Skeletal muscle cell (primary cell): ENCODE measurements around the gene ZBP1.

Source experiments
- DNase-seq: peaks from one replicate; pipeline ENCODE4 v3.0.0-alpha.2; 2010; ENCODE audit warnings: low read depth
- H3K4me3 ChIP-seq: 2 replicates; pipeline ENCODE4 v1.5.1; 2011; ENCODE audit warnings: low read depth, mild to moderate bottlenecking, control low read depth, low read length, moderate library complexity

Gene ZBP1

GRCh38 chr20:57590485-57591288 lies 29.5 kb downstream of the ZBP1 start:
- DNase-seq, result no peak
- no peak overlapping the region for H3K4me3 ChIP-seq

GRCh38 chr20:57589728-57590484 lies 30.3 kb downstream of the ZBP1 start:
- no peak for DNase-seq

GRCh38 chr20:57589123-57589727 lies 31.0 kb downstream of the ZBP1 start:
- DNase-seq, result no peak
- H3K4me3 ChIP-seq, result no peak overlapping the region

More at GRCh38 chr20:57589728-57590484, 30.3 kb downstream of the ZBP1 start:
- no peak overlapping the region for H3K4me3 ChIP-seq

- DNase-seq, result no peak
- H3K4me3 ChIP-seq, result no peak overlapping the region
Measured at GRCh38 chr20:57588596-57588995, 31.6 kb downstream of the ZBP1 start.

GRCh38 chr20:57587989-57588377 lies 32.2 kb downstream of the ZBP1 start:
- no peak for DNase-seq
- no peak overlapping the region for H3K4me3 ChIP-seq

- no peak for DNase-seq
- no peak overlapping the region for H3K4me3 ChIP-seq
Measured at GRCh38 chr20:57587278-57587988, 32.8 kb downstream of the ZBP1 start.

GRCh38 chr20:57586943-57587277 lies 33.3 kb downstream of the ZBP1 start:
- no peak overlapping the region for H3K4me3 ChIP-seq
- DNase-seq, result no peak

GRCh38 chr20:57586370-57586793 lies 33.8 kb downstream of the ZBP1 start:
- no peak for DNase-seq

GRCh38 chr20:57585466-57586213 lies 34.6 kb downstream of the ZBP1 start:
- DNase-seq, result no peak
- H3K4me3 ChIP-seq, result no peak overlapping the region

More at GRCh38 chr20:57586370-57586793, 33.8 kb downstream of the ZBP1 start:
- H3K4me3 ChIP-seq, result no peak overlapping the region

- DNase-seq, result no peak
Measured at GRCh38 chr20:57584768-57585461, 35.3 kb downstream of the ZBP1 start.

GRCh38 chr20:57583289-57584257 lies 36.7 kb downstream of the ZBP1 start:
- H3K4me3 ChIP-seq, result no peak overlapping the region
- DNase-seq, result no peak

More at GRCh38 chr20:57584768-57585461, 35.3 kb downstream of the ZBP1 start:
- no peak overlapping the region for H3K4me3 ChIP-seq

GRCh38 chr20:57582432-57583288 lies 37.6 kb downstream of the ZBP1 start:
- peak; percentile 30 for DNase-seq
- peak overlapping the region; percentile 11 for H3K4me3 ChIP-seq

GRCh38 chr20:57582029-57582378 lies 38.2 kb downstream of the ZBP1 start:
- H3K4me3 ChIP-seq, result no peak overlapping the region
- DNase-seq, result no peak

- DNase-seq, result no peak
- H3K4me3 ChIP-seq, result no peak overlapping the region
Measured at GRCh38 chr20:57581202-57582028, 38.8 kb downstream of the ZBP1 start.

GRCh38 chr20:57580478-57581201 lies 39.6 kb downstream of the ZBP1 start:
- DNase-seq, result no peak
- no peak overlapping the region for H3K4me3 ChIP-seq
